Neuron (in vitro differentiated cells): ENCODE measurements around the gene MFAP1.
"Not testable (repeated sequence)": the region's sequence is repeated elsewhere in the genome, so short reads cannot be mapped to it uniquely, and the experiment has no call there.

Experiments used
- H2AFZ ChIP-seq: one replicate; pipeline ENCODE4 v1.6.1; 2013; ENCODE audit warnings: low read depth, mild to moderate bottlenecking, inconsistent platforms, low read length, moderate library complexity
- H3K27me3 ChIP-seq: one replicate; pipeline ENCODE4 v1.6.1; 2013; ENCODE audit warnings: low read length; ENCODE audit not compliant: insufficient read depth
- H3K36me3 ChIP-seq: one replicate; pipeline ENCODE4 v1.6.1; 2013; ENCODE audit warnings: low read length; ENCODE audit not compliant: insufficient read depth
- H3K4me1 ChIP-seq: one replicate; pipeline ENCODE4 v1.6.1; 2013; ENCODE audit warnings: low read length; ENCODE audit not compliant: insufficient read depth
- H3K4me3 ChIP-seq: 2 replicates; pipeline ENCODE4 v1.5.1; 2013; ENCODE audit warnings: mild to moderate bottlenecking, low read length, moderate library complexity
- H3K9me3 ChIP-seq: one replicate; pipeline ENCODE4 v1.6.1; 2013; ENCODE audit warnings: low read length

Gene MFAP1

GRCh38 chr15:43824302-43825246, at the start of gene MFAP1:
Gene MFAP1, minus strand, starts transcription at chr15:43824690. Its CDS starts 121 bp downstream, at chr15:43824569.
- Histone ChIP-seq H3K4me1 (peaks cover 16% of the 10 kb centered on the region), H3K27me3 (no peaks in the 10 kb centered on the region), H3K36me3 (peaks cover 10% of the 10 kb centered on the region), H3K9me3 (no peaks in the 10 kb centered on the region), H2AFZ (peak within 1 kb of the TSS; percentile 82), H3K4me3 (peak within 1 kb of the TSS; percentile 80)

DNA sequence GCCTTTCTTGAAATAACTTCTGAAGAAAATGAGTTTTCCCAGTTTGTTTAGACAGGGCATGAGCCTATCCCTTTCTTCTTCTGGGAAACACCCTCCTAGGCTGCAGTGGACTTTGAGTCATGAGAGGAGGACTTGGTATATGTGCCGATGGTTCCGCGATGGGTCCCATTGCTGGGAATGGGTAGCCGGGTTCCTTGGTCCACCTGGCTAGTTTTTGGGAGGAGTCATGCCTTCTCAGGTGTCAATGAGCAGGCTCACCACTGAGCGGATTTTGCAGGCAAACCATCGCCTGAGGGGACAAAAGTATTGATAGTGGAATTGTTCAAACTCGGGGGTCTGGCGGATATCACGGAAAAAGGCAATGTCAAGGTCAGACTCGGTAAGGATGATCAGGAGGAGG, 49.2 kb upstream of the MFAP1 start:
- Histone ChIP-seq H2AFZ (no peak overlapping the region), H3K36me3 (peaks cover 12% of the 10 kb centered on the region), H3K4me1 (no peaks in the 10 kb centered on the region), H3K9me3 (no peaks in the 10 kb centered on the region), H3K27me3 (no peaks in the 10 kb centered on the region), H3K4me3 (no peak overlapping the region)

DNA sequence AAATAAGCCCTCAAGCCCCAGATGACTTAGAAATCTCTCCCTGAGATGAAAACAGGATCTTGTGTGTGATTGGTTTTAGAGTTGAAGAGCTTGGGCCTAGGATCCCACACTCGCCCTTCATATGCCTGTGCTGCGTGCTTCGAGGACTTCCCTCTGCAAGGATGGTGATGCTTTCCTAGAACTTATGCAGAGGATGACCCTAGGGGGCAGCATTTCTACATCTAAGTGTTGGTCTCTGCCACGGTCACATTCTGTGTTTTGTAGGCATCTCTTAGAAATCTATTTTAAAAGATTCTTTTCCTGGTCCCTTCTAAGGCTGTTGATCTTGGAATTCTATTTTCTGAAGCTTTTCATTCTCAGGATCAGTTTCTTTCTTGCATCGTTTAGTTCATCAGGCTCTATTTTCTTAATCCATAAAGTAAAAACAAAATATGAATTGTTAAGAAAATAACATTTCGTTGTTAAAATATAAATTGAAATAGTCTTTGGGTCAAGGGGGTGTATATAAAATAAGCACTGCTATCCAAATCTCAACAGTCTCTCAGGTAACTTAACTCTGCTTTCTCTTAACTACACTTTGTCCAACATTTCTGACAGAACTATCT, 48.0 kb upstream of the MFAP1 start:
- Histone ChIP-seq H3K4me3 (no peak overlapping the region), H3K9me3 (no peaks in the 10 kb centered on the region), H3K27me3 (no peaks in the 10 kb centered on the region), H2AFZ (no peak overlapping the region), H3K4me1 (no peaks in the 10 kb centered on the region), H3K36me3 (peaks cover 10% of the 10 kb centered on the region)

GRCh38 chr15:43871835-43872234, 47.3 kb upstream of the MFAP1 start:
- Histone ChIP-seq H3K4me3 (no peak overlapping the region), H3K9me3 (no peaks in the 10 kb centered on the region), H2AFZ (no peak overlapping the region), H3K27me3 (no peaks in the 10 kb centered on the region), H3K4me1 (no peaks in the 10 kb centered on the region), H3K36me3 (peaks cover 10% of the 10 kb centered on the region)

DNA sequence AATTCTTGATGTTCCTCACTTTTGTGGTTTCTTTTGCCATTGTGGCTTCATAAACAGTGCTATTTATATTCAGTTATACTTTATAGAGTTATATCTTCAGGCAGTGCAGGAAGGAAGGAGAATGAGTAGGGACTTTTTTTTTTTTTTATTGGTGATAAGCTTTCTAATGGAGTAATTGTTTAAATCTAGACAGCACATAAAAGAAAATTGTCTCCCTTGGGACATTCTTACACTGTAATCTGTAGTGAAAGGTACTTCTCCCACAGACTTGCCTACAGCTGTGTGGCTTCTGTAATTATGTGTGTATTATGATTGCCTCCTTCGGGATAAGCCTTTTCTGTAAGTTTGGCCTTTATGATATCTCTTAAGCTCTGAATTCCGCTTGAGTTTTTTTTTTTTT, 43.9 kb upstream of the MFAP1 start:
- Histone ChIP-seq H3K9me3 (no peaks in the 10 kb centered on the region), H3K27me3 (no peaks in the 10 kb centered on the region), H3K4me1 (no peaks in the 10 kb centered on the region), H3K4me3 (no peak overlapping the region), H3K36me3 (peaks cover 18% of the 10 kb centered on the region), H2AFZ (no peak overlapping the region)

DNA sequence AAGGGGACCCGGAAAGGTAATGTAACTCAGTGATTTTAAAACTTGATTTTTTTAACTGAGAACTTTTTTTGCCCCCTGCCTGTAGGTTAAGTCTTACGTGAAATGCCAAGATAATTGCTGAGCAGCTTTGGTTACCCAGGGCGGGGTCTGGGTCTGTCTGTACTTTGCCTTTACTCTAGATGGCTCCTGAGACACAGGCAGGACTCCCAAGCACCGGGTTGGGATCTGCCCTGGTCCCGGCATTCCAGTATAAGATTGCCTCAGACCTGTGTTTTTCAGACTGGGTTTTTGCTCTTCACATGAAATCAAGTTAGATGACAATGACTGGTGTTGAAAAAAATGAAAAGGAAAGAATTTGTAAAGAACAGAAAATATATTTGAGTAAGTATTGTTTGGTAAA, 42.6 kb upstream of the MFAP1 start:
- H3K9me3 ChIP-seq, result no peaks in the 10 kb centered on the region
- H3K36me3 ChIP-seq, result peaks cover 18% of the 10 kb centered on the region
- H3K27me3 ChIP-seq, result no peaks in the 10 kb centered on the region
- no peak overlapping the region for H3K4me3 ChIP-seq
- H2AFZ ChIP-seq, result no peak overlapping the region
- H3K4me1 ChIP-seq, result no peaks in the 10 kb centered on the region

GRCh38 chr15:43866636-43867035, 42.1 kb upstream of the MFAP1 start:
- peaks cover 15% of the 10 kb centered on the region for H3K36me3 ChIP-seq
- H3K4me1 ChIP-seq, H3K9me3 ChIP-seq, H2AFZ ChIP-seq, H3K27me3 ChIP-seq, H3K4me3 ChIP-seq: not testable (repeated sequence)

DNA sequence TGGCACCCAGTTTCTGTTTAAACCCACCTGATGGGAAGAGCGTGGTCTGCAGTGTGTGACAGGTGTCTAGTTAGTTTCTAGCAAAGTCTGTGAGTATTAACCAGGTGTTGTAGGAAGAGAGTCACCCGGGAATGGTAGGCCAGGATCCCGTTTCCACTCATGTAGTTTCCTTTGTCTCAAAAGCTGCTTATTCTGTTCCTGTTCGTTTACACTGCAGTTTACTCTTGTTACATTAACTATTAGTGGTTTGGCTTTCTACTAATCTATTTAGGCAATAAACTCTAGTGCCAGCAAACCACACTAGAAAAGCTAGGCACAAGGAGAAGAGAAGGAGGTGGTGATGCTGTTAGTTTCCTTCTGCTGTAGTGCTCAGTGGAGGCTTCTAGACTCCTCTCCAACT, 35.1 kb upstream of the MFAP1 start:
- no peak overlapping the region for H3K4me3 ChIP-seq
- no peaks in the 10 kb centered on the region for H3K4me1 ChIP-seq
- no peaks in the 10 kb centered on the region for H3K9me3 ChIP-seq
- H2AFZ ChIP-seq, result no peak overlapping the region
- H3K27me3 ChIP-seq, result no peaks in the 10 kb centered on the region
- peaks cover 19% of the 10 kb centered on the region for H3K36me3 ChIP-seq

DNA sequence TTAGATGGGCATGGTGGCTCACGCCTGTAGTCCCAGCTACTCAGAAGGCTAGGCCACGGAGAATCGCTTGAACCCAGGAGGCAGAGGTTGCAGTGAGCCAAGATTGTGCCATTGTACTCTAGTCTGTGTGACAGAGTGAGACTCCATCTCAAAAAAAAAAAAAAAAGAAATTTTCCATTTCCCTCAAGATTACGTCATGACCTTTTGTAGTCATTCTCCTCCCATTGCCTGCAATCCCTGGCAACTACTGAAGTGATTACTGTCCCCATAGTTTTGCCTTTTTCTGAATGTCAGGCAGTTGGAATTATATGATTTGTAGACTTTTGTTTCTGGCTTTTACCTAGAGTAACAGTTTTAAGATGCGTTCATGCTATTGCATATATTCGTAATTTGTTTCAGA, 30.3 kb upstream of the MFAP1 start:
- Histone ChIP-seq H3K9me3 (no peaks in the 10 kb centered on the region), H3K36me3 (peaks cover 23% of the 10 kb centered on the region), H2AFZ (no peak overlapping the region), H3K4me3 (no peak overlapping the region), H3K27me3 (no peaks in the 10 kb centered on the region), H3K4me1 (no peaks in the 10 kb centered on the region)

GRCh38 chr15:43852607-43853006, 28.1 kb upstream of the MFAP1 start:
- H3K9me3 ChIP-seq, result no peaks in the 10 kb centered on the region
- H3K27me3 ChIP-seq, result no peaks in the 10 kb centered on the region
- H3K36me3 ChIP-seq, result peaks cover 22% of the 10 kb centered on the region

GRCh38 chr15:43851251-43851650, 26.8 kb upstream of the MFAP1 start:
- Histone ChIP-seq H3K27me3 (no peaks in the 10 kb centered on the region), H3K9me3 (no peaks in the 10 kb centered on the region), H3K4me3 (no peak overlapping the region), H2AFZ (no peak overlapping the region), H3K4me1 (no peaks in the 10 kb centered on the region), H3K36me3 (peaks cover 23% of the 10 kb centered on the region)

More at GRCh38 chr15:43852607-43853006, 28.1 kb upstream of the MFAP1 start:
- H3K4me1 ChIP-seq, result no peaks in the 10 kb centered on the region
- no peak overlapping the region for H2AFZ ChIP-seq
- no peak overlapping the region for H3K4me3 ChIP-seq

DNA sequence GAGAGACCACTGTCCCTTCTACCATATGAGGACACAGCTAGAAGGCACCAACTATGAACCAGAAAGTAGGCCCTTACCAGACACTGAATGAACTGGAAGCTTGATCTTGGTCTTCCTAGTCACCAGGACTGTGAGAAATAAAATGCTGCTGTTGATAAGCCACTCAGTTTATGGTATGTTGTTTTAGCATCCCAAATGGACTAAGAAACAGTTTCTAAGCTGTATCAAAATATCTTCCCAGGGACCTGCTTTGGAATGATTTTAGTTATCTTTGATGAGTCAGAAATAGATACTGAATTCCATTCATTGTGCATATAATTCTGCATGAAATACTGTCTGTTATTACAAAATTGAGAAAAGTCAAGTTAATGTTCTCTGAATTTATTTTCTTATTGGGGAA, 20.9 kb upstream of the MFAP1 start:
- H3K4me1 ChIP-seq, result no peaks in the 10 kb centered on the region
- peaks cover 32% of the 10 kb centered on the region for H3K36me3 ChIP-seq
- no peaks in the 10 kb centered on the region for H3K9me3 ChIP-seq
- H2AFZ ChIP-seq, result no peak overlapping the region
- no peaks in the 10 kb centered on the region for H3K27me3 ChIP-seq
- H3K4me3 ChIP-seq, result no peak overlapping the region

DNA sequence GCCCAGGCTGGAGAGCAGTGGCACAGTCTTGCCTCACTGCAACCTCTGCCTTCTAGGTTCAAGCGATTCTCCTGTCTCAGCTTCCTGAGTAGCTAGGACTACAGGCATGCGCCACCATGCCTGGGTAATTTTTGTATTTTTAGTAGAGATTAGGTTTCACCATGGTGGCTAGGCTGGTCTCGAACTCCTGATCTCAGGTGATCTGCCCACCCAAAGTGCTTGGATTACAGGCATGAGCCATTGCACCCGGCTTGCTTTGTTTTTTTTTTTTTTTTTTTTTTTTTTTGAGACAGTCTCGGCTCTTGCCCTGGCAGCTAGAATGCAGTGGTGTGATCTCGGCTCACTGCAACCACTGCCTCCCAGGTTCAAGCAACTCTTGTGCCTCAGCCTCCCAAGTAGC, 8.0 kb upstream of the MFAP1 start:
- H3K9me3 ChIP-seq, H3K27me3 ChIP-seq, H3K4me3 ChIP-seq, H3K4me1 ChIP-seq, H2AFZ ChIP-seq: not testable (repeated sequence)
- H3K36me3 ChIP-seq, result peaks cover 24% of the 10 kb centered on the region
